ENCODE data around the gene ARHGEF17.

The ARHGEF17 gene

DNA sequence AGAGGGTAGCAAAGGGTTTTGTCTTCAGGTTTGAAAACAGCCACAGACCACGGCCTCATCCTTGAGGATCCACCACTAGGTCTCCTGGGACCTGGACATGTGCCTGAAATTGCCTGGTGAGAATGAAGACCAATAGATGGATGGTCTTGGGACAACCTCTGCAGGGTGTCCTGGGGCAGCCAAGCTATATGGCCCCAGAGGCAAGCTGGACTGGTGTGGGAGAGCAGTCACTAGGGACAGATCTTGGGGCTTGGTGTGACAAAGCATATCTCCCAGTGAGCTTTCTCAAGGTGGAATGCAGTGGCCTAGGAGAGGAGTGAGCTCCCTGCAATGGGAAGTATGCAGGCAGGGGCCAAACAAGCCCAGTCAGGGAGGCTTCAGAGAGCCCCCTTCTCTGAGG, 22.4 kb upstream of the ARHGEF17 start (continued):
- TF ChIP-seq, protein P1, sequence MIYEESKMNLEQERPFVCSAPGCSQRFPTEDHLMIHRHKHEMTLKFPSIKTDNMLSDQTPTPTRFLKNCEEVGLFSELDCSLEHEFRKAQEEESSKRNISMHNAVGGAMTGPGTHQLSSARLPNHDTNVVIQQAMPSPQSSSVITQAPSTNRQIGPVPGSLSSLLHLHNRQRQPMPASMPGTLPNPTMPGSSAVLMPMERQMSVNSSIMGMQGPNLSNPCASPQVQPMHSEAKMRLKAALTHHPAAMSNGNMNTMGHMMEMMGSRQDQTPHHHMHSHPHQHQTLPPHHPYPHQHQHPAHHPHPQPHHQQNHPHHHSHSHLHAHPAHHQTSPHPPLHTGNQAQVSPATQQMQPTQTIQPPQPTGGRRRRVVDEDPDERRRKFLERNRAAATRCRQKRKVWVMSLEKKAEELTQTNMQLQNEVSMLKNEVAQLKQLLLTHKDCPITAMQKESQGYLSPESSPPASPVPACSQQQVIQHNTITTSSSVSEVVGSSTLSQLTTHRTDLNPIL (CRISPR knock-in tag; IDR thresholded peaks at IDR 0.05; ENCODE audit: low read depth), result no peak
- no peak for TF ChIP-seq ESRRG (CRISPR knock-in tag; IDR thresholded peaks at IDR 0.05)
- no peak for TF ChIP-seq RARB (CRISPR knock-in tag; IDR thresholded peaks at IDR 0.05)
- TF ChIP-seq, protein P2, sequence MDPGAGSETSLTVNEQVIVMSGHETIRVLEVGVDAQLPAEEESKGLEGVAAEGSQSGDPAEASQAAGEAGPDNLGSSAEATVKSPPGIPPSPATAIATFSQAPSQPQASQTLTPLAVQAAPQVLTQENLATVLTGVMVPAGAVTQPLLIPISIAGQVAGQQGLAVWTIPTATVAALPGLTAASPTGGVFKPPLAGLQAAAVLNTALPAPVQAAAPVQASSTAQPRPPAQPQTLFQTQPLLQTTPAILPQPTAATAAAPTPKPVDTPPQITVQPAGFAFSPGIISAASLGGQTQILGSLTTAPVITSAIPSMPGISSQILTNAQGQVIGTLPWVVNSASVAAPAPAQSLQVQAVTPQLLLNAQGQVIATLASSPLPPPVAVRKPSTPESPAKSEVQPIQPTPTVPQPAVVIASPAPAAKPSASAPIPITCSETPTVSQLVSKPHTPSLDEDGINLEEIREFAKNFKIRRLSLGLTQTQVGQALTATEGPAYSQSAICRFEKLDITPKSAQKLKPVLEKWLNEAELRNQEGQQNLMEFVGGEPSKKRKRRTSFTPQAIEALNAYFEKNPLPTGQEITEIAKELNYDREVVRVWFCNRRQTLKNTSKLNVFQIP (CRISPR knock-in tag; IDR thresholded peaks at IDR 0.05; ENCODE audit: borderline replicate concordance, low read depth), result no peak

DNA sequence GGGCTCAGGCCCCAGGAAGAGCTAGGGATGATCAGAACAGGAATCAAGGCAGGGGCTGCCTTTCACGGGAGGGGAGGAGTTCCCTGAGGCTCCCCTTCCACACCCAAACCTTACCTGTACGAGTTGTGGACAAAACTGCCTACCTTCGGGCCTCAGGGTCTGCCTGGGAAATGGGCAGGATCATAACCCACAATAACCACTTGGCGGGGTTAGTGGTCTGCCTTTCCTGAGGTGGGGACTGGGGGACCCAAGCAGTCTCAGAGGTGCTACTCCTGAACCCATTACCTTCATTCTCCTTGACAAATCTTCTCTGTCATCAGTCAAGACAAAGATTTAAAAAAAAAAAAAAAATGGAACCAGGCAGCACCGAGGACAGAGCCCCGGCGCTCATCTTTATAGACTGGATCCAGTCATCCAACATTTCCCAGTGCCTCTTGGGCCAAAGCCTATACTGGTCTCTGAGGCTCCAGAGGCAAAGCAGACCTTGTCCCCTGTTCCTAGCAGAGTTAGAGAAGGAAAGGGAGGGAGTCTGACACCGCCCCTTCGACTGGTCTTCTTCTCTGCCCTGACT, 21.8 kb upstream of the ARHGEF17 start:
- ATAC-seq, result no peak
- no peak for TF ChIP-seq ARNTL (CRISPR knock-in tag; IDR thresholded peaks at IDR 0.05; ENCODE audit: borderline replicate concordance, low read depth)
- no peak for TF ChIP-seq OSR1 (CRISPR knock-in tag; IDR thresholded peaks at IDR 0.05)
- no peak for TF ChIP-seq RARB (CRISPR knock-in tag; IDR thresholded peaks at IDR 0.05)
- TF ChIP-seq ESRRG (CRISPR knock-in tag; IDR thresholded peaks at IDR 0.05), result no peak
- TF ChIP-seq SNAI2 (CRISPR knock-in tag; IDR thresholded peaks at IDR 0.05), result no peak
- TF ChIP-seq GLIS3 (CRISPR knock-in tag; IDR thresholded peaks at IDR 0.05), result no peak
- TF ChIP-seq, protein P3, sequence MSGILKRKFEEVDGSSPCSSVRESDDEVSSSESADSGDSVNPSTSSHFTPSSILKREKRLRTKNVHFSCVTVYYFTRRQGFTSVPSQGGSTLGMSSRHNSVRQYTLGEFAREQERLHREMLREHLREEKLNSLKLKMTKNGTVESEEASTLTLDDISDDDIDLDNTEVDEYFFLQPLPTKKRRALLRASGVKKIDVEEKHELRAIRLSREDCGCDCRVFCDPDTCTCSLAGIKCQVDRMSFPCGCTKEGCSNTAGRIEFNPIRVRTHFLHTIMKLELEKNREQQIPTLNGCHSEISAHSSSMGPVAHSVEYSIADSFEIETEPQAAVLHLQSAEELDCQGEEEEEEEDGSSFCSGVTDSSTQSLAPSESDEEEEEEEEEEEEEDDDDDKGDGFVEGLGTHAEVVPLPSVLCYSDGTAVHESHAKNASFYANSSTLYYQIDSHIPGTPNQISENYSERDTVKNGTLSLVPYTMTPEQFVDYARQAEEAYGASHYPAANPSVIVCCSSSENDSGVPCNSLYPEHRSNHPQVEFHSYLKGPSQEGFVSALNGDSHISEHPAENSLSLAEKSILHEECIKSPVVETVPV (CRISPR knock-in tag; IDR thresholded peaks at IDR 0.05), result no peak
- no peak for TF ChIP-seq ZNF565 (CRISPR knock-in tag; conservative IDR thresholded peaks at IDR 0.05; ENCODE audit: low read depth)

DNA sequence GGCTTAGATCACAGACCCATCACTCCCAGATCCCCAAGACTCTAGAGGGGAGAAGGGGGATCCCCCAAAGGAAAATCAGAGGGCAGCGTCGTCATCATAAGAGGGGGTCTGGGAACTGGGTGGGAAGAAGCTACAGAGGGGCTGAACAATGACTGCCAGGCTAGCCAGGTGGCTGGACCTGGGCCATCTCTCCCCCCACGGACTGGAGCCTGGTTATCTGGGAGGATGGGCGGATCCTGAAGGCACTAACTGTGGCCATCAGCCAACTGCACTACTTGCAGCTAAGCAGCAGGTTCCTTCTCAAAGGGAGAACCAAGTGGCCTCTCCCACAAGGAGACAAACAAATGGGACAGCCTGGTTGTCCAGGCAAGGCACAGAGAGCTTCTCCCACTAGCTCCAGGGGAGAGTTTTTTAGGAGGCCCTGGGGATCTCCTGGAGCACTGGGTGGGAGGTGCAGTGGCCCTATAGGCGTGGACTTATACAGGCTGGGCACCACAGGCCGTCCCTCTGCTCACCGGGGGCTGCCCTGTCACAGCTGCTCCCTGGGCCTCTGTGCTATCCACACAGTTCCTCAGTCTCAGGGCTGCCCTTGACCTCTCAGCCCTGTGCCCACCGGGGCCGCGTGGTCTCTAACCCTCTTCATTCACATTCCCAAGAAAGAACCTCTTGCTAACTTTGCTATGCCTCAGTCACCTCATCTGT, 20.5 kb upstream of the ARHGEF17 start:
- no peak for ATAC-seq
- TF ChIP-seq BACH2 (CRISPR knock-in tag; IDR thresholded peaks at IDR 0.05; ENCODE audit: borderline replicate concordance) (no peak), ZC3H10 (CRISPR knock-in tag; IDR thresholded peaks at IDR 0.05) (no peak), OSR1 (CRISPR knock-in tag; IDR thresholded peaks at IDR 0.05) (no peak), ISL1 (CRISPR knock-in tag; IDR thresholded peaks at IDR 0.05) (no peak), ZNF8 (CRISPR knock-in tag; IDR thresholded peaks at IDR 0.05) (no peak), RARB (CRISPR knock-in tag; IDR thresholded peaks at IDR 0.05) (no peak), ESRRG (CRISPR knock-in tag; IDR thresholded peaks at IDR 0.05) (no peak), ARNTL (CRISPR knock-in tag; IDR thresholded peaks at IDR 0.05; ENCODE audit: borderline replicate concordance, low read depth) (no peak), GLIS3 (CRISPR knock-in tag; IDR thresholded peaks at IDR 0.05) (no peak), ZFP30 (CRISPR knock-in tag; IDR thresholded peaks at IDR 0.05) (no peak)
- TF ChIP-seq, protein P3 (CRISPR knock-in tag; IDR thresholded peaks at IDR 0.05), result no peak
- TF ChIP-seq, protein P4, sequence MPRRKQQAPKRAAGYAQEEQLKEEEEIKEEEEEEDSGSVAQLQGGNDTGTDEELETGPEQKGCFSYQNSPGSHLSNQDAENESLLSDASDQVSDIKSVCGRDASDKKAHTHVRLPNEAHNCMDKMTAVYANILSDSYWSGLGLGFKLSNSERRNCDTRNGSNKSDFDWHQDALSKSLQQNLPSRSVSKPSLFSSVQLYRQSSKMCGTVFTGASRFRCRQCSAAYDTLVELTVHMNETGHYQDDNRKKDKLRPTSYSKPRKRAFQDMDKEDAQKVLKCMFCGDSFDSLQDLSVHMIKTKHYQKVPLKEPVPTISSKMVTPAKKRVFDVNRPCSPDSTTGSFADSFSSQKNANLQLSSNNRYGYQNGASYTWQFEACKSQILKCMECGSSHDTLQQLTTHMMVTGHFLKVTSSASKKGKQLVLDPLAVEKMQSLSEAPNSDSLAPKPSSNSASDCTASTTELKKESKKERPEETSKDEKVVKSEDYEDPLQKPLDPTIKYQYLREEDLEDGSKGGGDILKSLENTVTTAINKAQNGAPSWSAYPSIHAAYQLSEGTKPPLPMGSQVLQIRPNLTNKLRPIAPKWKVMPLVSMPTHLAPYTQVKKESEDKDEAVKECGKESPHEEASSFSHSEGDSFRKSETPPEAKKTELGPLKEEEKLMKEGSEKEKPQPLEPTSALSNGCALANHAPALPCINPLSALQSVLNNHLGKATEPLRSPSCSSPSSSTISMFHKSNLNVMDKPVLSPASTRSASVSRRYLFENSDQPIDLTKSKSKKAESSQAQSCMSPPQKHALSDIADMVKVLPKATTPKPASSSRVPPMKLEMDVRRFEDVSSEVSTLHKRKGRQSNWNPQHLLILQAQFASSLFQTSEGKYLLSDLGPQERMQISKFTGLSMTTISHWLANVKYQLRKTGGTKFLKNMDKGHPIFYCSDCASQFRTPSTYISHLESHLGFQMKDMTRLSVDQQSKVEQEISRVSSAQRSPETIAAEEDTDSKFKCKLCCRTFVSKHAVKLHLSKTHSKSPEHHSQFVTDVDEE (CRISPR knock-in tag; IDR thresholded peaks at IDR 0.05), result no peak
- TF ChIP-seq, protein P2 (CRISPR knock-in tag; IDR thresholded peaks at IDR 0.05; ENCODE audit: borderline replicate concordance, low read depth), result no peak
- TF ChIP-seq, protein P5, sequence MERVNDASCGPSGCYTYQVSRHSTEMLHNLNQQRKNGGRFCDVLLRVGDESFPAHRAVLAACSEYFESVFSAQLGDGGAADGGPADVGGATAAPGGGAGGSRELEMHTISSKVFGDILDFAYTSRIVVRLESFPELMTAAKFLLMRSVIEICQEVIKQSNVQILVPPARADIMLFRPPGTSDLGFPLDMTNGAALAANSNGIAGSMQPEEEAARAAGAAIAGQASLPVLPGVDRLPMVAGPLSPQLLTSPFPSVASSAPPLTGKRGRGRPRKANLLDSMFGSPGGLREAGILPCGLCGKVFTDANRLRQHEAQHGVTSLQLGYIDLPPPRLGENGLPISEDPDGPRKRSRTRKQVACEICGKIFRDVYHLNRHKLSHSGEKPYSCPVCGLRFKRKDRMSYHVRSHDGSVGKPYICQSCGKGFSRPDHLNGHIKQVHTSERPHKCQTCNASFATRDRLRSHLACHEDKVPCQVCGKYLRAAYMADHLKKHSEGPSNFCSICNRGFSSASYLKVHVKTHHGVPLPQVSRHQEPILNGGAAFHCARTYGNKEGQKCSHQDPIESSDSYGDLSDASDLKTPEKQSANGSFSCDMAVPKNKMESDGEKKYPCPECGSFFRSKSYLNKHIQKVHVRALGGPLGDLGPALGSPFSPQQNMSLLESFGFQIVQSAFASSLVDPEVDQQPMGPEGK (CRISPR knock-in tag; IDR thresholded peaks at IDR 0.05; ENCODE audit: borderline replicate concordance), result no peak

Data from SK-N-SH treated with all-trans-retinoic acid at 6 μM for 48 hours (cell line).